ENCODE data around the gene GNL3. TPM values are rescaled to one million over a fixed set of nuclear protein-coding genes. Genes with fewer than 3 reads are reported as not detected.

The GNL3 gene
- total and polyA plus RNA-seq, 2 donors = 47.0 to 163 TPM

GRCh38 chr3:52678265-52679198 lies 7.3 kb upstream of the GNL3 start:
- WGBS = 95% methylated on average over 6 of the region's 6 CpGs
- no peaks in the 10 kb centered on the region for H3K4me1 ChIP-seq (ENCODE audit: insufficient read depth)
- H3K4me3 ChIP-seq (ENCODE audit: low read depth, low read length) = no peak overlapping the region
- peaks cover 3% of the 10 kb centered on the region for H3K36me3 ChIP-seq (ENCODE audit: insufficient read depth)
- no peak overlapping the region for H3K27ac ChIP-seq (ENCODE audit: low read depth)
- DNase-seq (ENCODE audit: extremely low spot score) = no peak

- 65% methylated on average over 3 of the region's 3 CpGs for WGBS
- no peak overlapping the region for H3K4me3 ChIP-seq (ENCODE audit: low read depth, low read length)
- no peak for DNase-seq (ENCODE audit: extremely low spot score)
- H3K4me1 ChIP-seq (ENCODE audit: insufficient read depth) = no peaks in the 10 kb centered on the region
- no peak overlapping the region for H3K27ac ChIP-seq (ENCODE audit: low read depth)
- peaks cover 3% of the 10 kb centered on the region for H3K36me3 ChIP-seq (ENCODE audit: insufficient read depth)
Observed at GRCh38 chr3:52679199-52679538, 6.7 kb upstream of the GNL3 start.

- Histone ChIP-seq H3K36me3 (ENCODE audit: insufficient read depth) (peaks cover 1% of the 10 kb centered on the region), H3K4me1 (ENCODE audit: insufficient read depth) (no peaks in the 10 kb centered on the region), H3K4me3 (ENCODE audit: low read depth, low read length) (no peak overlapping the region), H3K27ac (ENCODE audit: low read depth) (no peak overlapping the region)
- 65% methylated on average over 1 of the region's 1 CpG for WGBS
- DNase-seq (ENCODE audit: extremely low spot score) = no peak
Observed at GRCh38 chr3:52679811-52680210, 6.0 kb upstream of the GNL3 start.

GRCh38 chr3:52681596-52681995 lies 4.2 kb upstream of the GNL3 start:
- H3K27ac ChIP-seq (ENCODE audit: low read depth) = peak overlapping the region; percentile 32
- H3K36me3 ChIP-seq (ENCODE audit: insufficient read depth) = no peaks in the 10 kb centered on the region
- H3K4me3 ChIP-seq (ENCODE audit: low read depth, low read length) = no peak overlapping the region
- 80% methylated on average over 3 of the region's 3 CpGs for WGBS
- no peak for DNase-seq (ENCODE audit: extremely low spot score)
- no peaks in the 10 kb centered on the region for H3K4me1 ChIP-seq (ENCODE audit: insufficient read depth)

- no peak for DNase-seq (ENCODE audit: extremely low spot score)
- Histone ChIP-seq H3K36me3 (ENCODE audit: insufficient read depth) (no peaks in the 10 kb centered on the region), H3K4me1 (ENCODE audit: insufficient read depth) (no peaks in the 10 kb centered on the region), H3K4me3 (ENCODE audit: low read depth, low read length) (no peak overlapping the region), H3K27ac (ENCODE audit: low read depth) (peak overlapping the region; percentile 32)
Observed at GRCh38 chr3:52682016-52682415, 3.8 kb upstream of the GNL3 start.

GRCh38 chr3:52683611-52684010 lies 2.2 kb upstream of the GNL3 start:
- WGBS = 85% methylated on average over 6 of the region's 6 CpGs
- no peak overlapping the region for H3K27ac ChIP-seq (ENCODE audit: low read depth)
- no peaks in the 10 kb centered on the region for H3K4me1 ChIP-seq (ENCODE audit: insufficient read depth)

GRCh38 chr3:52684184-52684583 lies 1.6 kb upstream of the GNL3 start:
- DNase-seq (ENCODE audit: extremely low spot score) = no peak
- 53% methylated on average over 5 of the region's 5 CpGs for WGBS
- no peaks in the 10 kb centered on the region for H3K4me1 ChIP-seq (ENCODE audit: insufficient read depth)
- H3K4me3 ChIP-seq (ENCODE audit: low read depth, low read length) = no peak overlapping the region
- peaks cover 4% of the 10 kb centered on the region for H3K36me3 ChIP-seq (ENCODE audit: insufficient read depth)
- H3K27ac ChIP-seq (ENCODE audit: low read depth) = no peak overlapping the region

More at GRCh38 chr3:52683611-52684010, 2.2 kb upstream of the GNL3 start:
- no peak overlapping the region for H3K4me3 ChIP-seq (ENCODE audit: low read depth, low read length)
- no peak for DNase-seq (ENCODE audit: extremely low spot score)
- peaks cover 2% of the 10 kb centered on the region for H3K36me3 ChIP-seq (ENCODE audit: insufficient read depth)

- Histone ChIP-seq H3K4me3 (ENCODE audit: low read depth, low read length) (peak overlapping the region; percentile 62), H3K36me3 (ENCODE audit: insufficient read depth) (peaks cover 4% of the 10 kb centered on the region), H3K4me1 (ENCODE audit: insufficient read depth) (no peaks in the 10 kb centered on the region), H3K27ac (ENCODE audit: low read depth) (peak overlapping the region; percentile 99)
- 0% methylated on average over 41 of the region's 41 CpGs for WGBS
- no peak for DNase-seq (ENCODE audit: extremely low spot score)
Observed at GRCh38 chr3:52685285-52685708, 535 bp upstream of the GNL3 start.

- peaks cover 13% of the 10 kb centered on the region for H3K36me3 ChIP-seq (ENCODE audit: insufficient read depth)
- H3K4me3 ChIP-seq (ENCODE audit: low read depth, low read length) = no peak overlapping the region
- H3K4me1 ChIP-seq (ENCODE audit: insufficient read depth) = no peaks in the 10 kb centered on the region
- peak; percentile 67 for DNase-seq (ENCODE audit: extremely low spot score)
- 75% methylated on average over 6 of the region's 6 CpGs for WGBS
- H3K27ac ChIP-seq (ENCODE audit: low read depth) = no peak overlapping the region
Observed at GRCh38 chr3:52688266-52688665, 2.4 kb downstream of the GNL3 start.

GRCh38 chr3:52689151-52689550 lies 3.3 kb downstream of the GNL3 start:
- Histone ChIP-seq H3K4me3 (ENCODE audit: low read depth, low read length) (no peak overlapping the region), H3K27ac (ENCODE audit: low read depth) (peak overlapping the region; percentile 4), H3K36me3 (ENCODE audit: insufficient read depth) (peaks cover 13% of the 10 kb centered on the region), H3K4me1 (ENCODE audit: insufficient read depth) (no peaks in the 10 kb centered on the region)
- WGBS = 83% methylated on average over 3 of the region's 3 CpGs
- DNase-seq (ENCODE audit: extremely low spot score) = no peak

GRCh38 chr3:52690560-52690959 lies 4.7 kb downstream of the GNL3 start:
- Histone ChIP-seq H3K4me3 (ENCODE audit: low read depth, low read length) (no peak overlapping the region), H3K4me1 (ENCODE audit: insufficient read depth) (no peaks in the 10 kb centered on the region), H3K36me3 (ENCODE audit: insufficient read depth) (peaks cover 13% of the 10 kb centered on the region), H3K27ac (ENCODE audit: low read depth) (no peak overlapping the region)
- WGBS = 91% methylated on average over 2 of the region's 2 CpGs
- no peak for DNase-seq (ENCODE audit: extremely low spot score)

GRCh38 chr3:52693071-52693470 lies 7.2 kb downstream of the GNL3 start:
- no peaks in the 10 kb centered on the region for H3K4me1 ChIP-seq (ENCODE audit: insufficient read depth)
- H3K36me3 ChIP-seq (ENCODE audit: insufficient read depth) = peaks cover 14% of the 10 kb centered on the region
- DNase-seq (ENCODE audit: extremely low spot score) = no peak
- no peak overlapping the region for H3K4me3 ChIP-seq (ENCODE audit: low read depth, low read length)
- no peak overlapping the region for H3K27ac ChIP-seq (ENCODE audit: low read depth)

GRCh38 chr3:52694528-52695189 lies 8.8 kb downstream of the GNL3 start:
- 83% methylated on average over 7 of the region's 7 CpGs for WGBS
- H3K36me3 ChIP-seq (ENCODE audit: insufficient read depth) = peaks cover 12% of the 10 kb centered on the region
- no peak for DNase-seq (ENCODE audit: extremely low spot score)
- H3K4me1 ChIP-seq (ENCODE audit: insufficient read depth) = no peaks in the 10 kb centered on the region
- no peak overlapping the region for H3K4me3 ChIP-seq (ENCODE audit: low read depth, low read length)
- no peak overlapping the region for H3K27ac ChIP-seq (ENCODE audit: low read depth)

Data from urinary bladder (tissue), 4 donors.